GM19238 (cell line): ENCODE data around the gene STMN3.
"Not testable (repeated sequence)": the region's sequence is repeated elsewhere in the genome, so short reads cannot be mapped to it uniquely, and the experiment has no call there.

Experiments used
- DNase-seq: peaks from one replicate; pipeline ENCODE4 v3.0.0; 2011; ENCODE audit warnings: low spot score; ENCODE audit not compliant: insufficient read length

STMN3 gene

DNA sequence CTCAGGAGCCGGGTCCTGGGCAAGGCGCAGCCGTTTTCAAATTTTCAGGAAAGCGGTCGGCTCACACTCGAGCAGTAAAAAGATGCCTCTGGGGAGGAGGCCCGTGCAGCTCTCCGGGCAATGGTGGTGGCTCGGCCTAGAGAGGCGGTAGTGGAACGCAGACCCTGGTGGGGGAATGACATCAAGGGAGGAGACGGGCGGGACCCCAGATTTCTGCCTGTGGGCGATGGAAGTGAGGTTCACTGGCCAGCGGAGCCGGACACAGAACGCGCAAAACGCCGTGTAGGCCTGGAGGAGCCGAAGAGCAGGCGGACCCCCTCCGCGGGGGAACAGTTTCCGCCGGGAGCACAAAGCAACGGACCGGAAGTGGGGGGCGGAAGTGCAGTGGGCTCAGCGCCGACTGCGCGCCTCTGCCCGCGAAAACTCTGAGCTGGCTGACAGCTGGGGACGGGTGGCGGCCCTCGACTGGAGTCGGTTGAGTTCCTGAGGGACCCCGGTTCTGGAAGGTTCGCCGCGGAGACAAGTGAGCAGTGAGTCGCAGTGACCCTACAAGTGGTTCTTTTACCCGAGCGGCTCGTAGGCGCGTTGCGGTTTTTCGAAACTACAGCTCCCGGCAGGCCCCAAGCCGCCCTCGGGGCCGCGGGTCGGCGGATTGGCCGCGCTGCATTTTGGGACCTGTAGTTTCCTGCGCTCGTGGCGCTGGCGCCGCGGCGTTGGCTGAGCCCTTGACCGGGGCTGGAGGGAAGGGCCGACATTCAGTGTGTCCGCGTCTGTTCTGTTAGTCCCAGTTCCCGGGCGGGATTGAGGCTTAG is 4.9 kb upstream of the STMN3 start, which contains the start of gene RTEL1:
Gene RTEL1 (plus strand): TSS at position 376 of the 812 bp plus-strand sequence. CDS start 1,091 bp downstream, outside the sequence.
- peak; percentile 99 for DNase-seq

DNA sequence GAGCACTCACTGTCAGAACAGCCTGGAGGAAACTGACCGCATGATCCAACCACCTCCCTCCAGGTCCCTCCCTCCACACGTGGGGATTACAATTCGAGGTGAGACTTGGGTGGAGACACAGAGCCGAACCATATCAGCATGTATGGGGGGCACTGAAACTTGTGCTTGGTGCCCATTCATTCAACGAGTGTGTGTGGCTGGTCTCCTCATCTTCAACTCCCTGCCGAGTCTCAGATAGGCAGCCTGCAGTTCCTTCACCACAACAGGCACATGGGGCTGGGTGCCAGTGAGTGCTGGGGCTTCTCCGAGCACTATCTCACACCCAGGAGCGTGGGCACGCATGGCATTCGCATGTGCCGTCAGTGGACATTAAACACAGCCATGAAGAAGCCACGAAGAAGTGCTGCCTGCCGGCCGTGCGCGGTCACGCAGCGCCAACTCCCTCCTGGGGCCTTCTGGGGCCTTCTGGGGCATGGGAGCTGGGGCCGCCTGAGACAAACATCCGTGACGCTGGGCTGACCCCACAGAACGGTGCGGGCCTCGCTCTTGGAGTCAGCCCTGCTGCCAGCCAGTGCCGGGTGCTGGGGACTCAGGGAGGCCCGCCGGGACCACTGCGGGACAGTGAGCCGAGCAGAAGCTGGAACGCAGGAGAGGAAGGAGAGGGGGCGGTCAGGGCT is 4.2 kb upstream of the STMN3 start:
- no peak for DNase-seq

DNA sequence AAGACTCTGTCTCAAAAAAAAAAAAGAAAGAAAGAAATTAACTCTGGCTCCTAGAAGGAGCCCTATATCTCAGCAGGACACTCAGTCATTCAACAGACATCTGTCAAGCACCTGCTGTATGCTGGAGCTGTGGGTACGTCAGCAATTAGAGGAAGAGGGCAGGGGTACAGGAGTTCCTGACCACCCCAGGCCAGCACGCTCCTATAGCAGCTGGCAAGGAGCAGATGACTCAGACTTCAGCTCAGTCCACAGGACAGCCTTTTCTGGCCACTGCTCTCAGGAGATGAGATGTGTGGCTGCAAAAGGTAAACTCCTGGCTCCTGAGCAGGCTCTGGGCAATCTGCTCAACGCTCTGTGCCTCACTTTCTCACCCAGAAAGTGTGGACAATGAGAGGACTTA is 3.2 kb upstream of the STMN3 start:
- DNase-seq, result no peak

DNA sequence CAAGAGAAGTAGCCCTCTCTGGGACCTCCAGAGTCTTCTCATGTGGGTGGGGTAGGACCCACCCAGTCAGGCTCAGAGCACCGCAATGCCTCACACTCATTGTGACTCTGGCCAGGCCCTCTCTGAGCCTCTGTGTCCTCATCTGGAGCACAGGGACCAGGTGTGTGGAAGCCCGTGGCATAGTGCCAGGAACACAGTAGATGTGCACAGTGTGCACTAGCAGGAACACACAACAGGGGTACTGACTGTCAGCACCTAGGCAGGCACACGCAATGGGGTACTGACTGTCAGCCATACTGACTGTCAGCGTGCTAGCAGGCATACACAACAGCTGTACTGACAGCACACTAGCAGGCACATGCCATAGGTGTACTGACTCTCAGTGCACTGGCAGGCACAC is 2.0 kb upstream of the STMN3 start:
- no peak for DNase-seq

DNA sequence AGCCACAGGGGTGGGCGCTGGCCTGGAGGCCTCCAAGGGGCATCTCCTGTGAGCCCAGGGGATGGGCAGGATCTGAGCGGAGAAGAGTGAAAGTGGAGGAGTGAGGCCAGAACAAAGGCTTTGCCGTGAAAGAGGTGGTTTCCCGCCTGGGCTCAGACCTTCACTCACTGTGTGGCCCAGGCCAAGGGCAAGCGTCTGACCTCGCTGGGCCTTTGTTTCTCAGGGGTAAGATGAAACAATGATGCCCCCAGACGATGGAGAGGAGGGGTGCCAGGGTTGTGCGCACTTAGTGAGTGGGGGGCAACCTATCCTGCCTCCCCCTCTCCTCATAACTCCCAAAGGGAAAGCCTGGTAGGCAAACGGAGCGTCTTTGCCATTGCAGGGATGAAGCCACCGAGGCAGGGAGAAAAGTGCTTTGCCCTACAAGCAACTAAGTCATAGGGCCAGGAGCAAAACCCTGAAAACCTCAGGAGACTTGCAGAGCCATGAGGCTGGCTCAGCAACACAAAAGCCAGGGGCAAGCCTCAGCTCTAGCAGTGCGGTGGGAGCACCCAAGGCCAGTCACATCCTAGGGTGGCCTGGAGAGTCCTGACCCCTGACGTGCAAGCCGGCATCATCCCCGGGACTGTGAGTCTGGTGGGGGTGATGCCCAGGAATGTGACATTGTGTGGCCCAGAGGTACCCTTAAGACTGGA is 897 bp upstream of the STMN3 start:
- no peak for DNase-seq

DNA sequence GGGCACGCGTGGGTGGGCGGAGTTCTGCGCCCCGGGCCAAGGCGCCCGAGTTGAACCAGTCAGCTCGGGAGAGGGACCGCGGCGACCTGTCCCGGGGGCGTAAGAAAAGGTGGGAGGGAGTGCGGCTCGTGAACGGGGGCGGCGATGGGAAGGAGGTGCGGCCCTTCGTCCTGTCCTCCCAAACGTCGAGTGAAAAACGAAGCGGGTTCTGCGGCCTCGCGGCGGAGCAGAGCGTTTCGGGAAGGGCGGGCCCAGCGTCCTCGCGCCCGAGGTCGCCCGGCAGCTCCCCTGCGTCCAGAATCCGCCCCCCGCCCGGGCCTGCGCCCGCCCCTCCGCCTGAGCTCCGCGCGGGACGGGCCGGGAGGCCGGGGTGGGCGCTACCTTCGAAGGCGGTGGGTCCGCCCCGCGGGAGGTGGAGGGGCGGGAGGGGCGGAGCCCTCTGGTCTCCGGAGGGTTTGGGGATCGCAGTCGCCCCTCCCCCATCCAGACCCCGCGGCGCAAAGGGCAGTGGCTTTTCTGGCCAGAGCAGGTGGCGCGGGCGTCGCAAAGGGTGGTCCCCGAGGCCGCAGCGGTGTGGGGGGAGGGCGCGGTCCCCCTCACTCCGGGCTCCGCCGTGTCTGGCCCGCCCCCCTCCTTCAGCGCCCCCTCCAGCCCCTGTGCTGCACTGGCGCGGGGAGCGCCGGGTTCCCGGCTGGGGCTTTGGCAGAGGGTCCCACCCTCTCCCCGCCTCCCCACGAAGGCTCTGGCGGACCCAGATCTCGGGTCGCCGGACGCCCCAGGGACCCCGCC is 838 bp downstream of the STMN3 start:
- no peak for DNase-seq

DNA sequence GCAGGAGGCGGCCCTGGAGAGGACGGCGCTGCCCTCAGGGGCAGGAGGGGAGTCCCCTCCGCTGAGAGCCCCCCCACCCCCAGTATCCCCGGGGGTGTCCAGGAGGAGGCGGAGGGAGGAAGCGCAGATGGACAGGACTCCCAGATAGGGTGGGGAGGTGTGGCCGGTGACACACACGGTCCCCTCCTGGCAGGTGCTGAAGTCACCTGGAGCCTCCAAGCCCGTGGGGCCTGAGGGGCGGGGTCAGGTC is 1.4 kb downstream of the STMN3 start:
- DNase-seq, result no peak

DNA sequence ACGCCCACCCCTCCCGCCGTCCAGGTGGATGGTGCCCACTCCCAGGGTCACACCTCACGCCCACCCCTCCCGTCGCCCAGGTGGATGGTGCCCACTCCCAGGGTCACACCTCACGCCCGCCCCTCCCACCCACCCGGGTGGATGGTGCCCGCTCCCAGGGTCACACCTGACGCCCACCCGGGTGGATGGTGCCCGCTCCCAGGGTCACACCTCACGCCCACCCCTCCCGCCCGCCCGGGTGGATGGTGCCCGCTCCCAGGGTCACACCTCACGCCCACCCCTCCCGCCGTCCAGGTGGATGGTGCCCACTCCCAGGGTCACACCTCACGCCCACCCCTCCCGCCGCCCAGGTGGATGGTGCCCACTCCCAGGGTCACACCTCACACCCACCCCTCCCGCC is 2.7 kb downstream of the STMN3 start:
- DNase-seq, result not testable (repeated sequence)

DNA sequence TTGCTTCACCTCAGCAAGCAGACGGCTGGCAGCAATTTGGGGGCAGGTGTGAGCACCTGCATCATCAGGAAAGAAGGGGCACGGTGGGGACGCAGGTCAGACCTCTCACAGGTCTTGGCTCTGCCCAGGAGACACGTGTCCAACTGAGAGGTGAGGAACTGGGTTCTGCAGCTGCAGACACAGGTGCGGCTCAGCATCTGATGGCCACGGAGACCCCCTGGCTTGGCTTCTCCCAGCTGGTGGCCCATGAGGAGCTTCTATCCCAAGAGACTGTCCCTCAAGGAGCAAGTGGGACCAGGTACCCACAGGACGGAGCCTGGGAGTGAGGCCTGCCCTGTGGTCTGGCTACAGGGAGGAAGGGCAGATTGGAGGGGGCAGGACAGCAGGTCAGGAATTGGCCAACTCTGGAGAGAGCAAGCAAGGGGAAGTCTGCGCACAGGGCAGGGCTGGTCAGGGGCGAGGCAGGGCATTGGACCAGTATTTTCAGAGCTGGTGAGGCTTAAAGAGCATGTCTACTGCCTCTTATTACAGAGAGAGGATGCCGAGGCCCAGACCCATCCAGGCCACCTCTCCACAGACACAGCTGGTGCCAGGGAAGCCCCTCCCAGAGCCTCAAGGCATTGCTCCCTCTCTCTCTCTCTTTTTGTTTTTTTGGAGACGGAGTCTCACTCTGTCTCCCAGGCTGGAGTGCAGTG is 4.2 kb downstream of the STMN3 start:
- no peak for DNase-seq

DNA sequence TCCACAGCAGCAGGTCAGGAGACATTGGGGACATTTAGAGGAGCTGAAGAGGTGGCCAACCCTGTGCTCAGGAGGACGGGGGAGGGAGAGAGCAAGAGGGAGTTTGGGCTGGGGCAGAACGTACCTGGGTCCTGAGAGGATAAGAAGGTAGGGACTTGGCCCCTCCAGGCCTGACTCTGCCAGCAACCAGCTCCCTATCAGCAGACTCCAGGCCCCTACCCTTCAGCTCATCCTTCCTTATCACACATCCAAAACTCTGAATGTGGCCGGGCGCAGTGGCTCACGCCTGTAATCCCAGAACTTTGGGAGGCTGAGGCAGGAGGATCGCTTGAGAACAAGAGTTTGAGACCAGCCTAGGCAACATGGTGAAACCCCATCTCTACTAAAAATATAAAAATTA is 5.0 kb downstream of the STMN3 start:
- DNase-seq, result no peak

DNA sequence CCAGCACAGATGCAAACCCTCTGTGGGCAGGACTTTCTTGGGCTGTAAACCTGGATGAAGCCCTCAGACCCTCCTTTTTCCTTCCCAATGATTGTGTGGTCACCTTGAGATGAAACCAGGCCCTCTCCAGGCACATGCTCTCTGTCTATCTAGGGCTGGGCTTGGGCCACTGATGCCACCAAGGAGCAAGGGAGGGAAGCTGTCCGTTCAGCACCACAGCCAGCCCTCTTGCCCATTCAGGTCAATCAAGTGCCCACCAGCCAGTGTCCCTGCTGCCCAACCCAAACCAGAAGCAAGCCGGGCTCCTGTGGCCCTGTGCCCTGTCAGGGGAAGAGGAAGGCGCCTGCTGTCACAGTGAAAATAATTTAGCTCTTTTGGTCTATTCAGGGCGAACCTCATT is 8.0 kb downstream of the STMN3 start:
- DNase-seq, result no peak

DNA sequence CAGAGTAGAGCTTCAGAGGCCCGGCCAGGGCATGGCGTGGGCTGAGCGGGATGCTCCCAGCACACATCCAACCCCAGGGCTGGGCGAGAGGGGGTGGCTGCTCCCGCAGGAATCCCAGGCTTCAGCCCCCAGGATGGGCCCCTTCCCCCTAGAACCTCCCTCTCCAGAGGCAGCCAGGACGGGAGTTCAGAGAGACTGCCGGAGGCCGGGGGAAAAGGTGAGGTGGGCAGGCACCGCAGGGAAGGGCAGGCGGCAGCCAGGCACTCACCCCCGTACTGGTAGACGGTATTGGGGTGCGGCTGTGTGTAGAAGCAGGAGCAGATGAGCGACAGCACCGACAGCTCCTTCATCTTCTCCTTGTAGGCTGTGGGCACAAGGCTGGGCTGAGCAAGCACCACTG is 9.3 kb downstream of the STMN3 start:
- DNase-seq, result no peak

DNA sequence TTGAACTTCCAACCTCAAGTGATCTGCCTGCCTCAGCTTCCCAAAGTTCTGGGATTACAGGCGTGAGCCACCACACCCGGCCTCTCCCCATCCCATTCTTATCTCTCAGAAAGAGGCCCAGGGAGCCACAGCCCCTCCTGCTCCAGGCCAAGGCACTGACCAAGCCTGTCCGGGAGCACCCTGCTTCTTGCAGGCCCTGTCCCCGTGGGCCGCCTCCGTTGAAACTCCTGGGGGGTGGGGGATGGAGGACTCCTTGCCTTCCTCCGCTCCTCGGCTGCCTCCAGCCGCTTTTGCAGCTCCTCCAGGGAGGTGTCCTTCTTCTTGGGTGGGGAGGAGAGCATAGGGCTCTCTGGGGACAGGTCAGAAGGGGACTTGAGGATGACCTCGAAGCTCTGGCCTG is 9.7 kb downstream of the STMN3 start:
- DNase-seq, result no peak

DNA sequence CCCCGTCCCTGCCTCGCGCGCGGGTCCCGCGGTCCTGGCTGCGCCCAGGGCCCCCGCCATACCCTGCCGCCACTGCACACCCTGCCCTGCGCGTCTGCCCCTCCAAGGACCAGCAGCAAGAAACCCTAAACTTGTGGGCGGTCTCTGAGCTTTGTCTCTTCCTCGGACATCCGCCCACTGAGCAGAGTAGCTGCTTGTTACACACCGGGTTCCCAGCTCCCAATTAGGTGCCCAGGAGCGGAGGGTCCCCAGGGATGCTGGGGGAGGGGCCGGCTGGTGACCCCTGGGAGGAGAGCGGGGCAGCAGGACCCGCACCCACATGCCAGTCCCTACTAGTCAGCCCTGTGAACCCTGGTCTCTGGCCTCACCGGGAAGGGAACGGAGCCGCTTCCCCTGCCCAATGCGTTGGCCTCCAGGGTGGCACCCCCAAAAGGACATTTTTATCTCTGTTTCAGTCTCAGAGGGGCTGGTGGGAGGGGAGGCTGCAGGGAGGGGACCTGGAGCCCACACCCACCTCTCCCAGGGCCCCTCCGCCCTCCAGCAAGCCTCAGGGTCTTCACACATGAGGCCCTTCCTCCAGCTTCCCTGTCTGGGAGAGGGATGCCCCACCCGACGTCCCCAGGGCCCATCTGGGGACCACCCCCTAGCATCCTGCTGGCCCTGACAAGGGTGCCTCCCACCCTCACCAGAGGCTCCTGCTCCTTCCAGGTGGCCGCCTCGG is 10.5 kb downstream of the STMN3 start:
- DNase-seq, result no peak

DNA sequence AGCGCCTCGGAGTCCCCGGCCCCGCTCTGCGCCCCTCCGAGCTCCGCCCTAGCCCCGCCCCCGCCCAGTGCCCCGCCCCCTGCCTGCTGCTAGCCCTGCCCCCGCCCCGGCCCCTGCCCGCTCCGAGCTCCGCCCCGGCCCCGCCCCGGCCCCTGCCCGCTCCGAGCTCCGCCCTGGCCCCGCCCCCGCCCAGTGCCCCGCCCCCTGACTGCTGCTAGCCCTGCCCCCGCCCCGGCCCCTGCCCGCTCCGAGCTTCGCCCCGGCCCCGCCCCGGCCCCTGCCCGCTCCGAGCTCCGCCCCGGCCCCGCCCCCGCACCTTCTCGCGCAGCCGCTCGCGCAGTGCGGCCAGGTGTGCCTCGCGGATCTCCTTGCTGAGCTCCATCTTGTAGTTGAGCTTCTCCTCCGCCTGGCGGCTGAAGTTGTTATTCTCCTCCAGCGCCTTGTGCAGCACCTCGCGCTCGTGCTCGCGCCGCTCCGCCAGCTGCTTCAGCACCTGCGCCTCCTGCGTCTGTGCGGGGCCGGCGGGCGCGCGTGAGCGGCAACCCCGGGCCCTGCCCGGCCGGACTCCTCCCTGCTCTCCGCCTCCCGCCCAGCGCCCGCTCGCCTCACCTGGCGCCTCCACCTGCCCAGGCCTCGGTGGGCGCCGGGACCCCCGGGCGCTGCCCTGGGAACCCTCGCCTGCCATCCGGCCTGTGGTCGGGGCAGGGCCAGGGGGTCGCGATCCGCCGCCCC is 11.3 kb downstream of the STMN3 start:
- peak; percentile 93 for DNase-seq

DNA sequence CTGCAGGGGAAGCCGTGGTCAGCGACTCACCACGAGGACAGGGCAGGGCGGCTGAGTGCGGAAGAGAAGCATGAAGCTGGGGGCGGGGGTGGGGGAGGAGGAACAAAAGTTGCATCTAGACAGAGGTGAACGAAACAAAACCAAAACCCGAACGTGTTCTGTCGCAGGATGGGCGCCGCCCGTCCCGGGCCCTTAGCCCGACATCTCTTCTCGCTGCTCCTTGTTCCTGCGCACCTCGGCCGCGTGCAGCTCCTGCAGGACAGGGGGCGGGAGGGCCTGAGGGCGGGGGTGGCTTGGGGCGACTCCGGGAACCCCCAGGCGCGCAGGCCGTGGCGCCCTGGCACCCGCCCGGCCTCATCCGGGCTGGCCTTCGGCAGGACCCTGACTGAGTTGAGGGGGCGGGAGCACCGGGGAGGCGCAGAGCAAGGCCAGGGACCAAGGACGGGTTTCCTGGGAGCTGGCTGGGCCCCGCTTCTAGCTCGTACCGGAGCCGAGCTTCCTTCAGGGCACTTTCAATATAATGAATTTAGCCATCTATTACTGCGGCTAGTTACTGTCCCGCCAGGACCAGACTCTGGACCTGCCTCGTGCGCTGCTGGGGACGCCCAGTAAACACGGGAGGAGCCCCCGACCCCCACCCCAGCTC is 12.0 kb downstream of the STMN3 start:
- DNase-seq, result no peak

DNA sequence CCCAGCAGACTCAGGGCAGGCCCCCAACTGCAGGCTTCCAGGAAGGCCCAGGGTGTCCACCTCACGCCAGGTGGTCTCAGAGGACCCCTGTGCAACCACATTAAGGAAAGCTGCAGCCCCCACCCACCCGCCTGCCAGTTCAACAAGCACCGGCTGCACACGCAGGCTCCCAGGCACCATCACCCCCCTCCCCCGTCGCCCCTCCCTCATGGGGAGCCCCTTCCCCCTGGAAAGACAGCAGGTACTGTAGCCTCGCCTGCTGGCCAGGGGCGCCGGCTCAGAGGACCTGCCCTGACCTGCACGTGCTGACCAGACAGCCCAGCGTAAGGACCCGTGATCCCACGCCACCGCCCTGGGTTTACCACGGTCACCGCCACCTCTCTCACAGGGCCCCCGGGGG is 12.5 kb downstream of the STMN3 start:
- not testable (repeated sequence) for DNase-seq

DNA sequence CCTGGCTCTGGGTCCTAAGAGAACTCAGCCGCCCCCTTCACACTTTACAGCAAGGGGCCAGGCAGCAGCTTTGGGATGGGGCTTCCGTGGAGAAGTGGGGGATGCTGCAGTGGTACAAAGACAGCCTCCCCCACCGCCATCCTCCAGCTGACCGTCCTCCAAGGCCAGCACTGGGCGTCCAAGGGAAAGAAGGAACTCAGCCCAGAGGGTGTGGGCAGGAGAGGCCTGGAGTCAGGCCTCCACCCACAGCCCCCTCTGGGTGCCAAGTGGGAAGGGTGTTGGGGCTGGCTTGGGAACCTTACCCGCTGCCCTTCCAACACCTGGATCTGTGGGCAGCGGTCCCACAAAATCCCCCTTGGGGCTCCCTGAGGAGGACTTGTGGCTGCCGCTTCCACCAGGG is 13.1 kb downstream of the STMN3 start:
- DNase-seq, result no peak
